Measurements from ENCODE around the gene COL5A1. TPM values are rescaled to one million over a fixed set of nuclear protein-coding genes. Genes with fewer than 3 reads are reported as not detected.

COL5A1 gene
- polyA plus RNA-seq, 3 donors: 0.01 TPM; not detected in 2

GRCh38 chr9:134699343-134699740, 57.7 kb downstream of the COL5A1 start:
- WGBS (ENCODE audit: insufficient coverage): 83% methylated on average over 1 of the region's 6 CpGs
- H3K27me3 Mint-ChIP-seq (ENCODE audit: low read depth in 3 of 3): peaks cover 1 to 15% (median 6%) of the 10 kb centered on the region in 3 donors
- no peaks in the 10 kb centered on the region for H3K36me3 Mint-ChIP-seq
- Histone ChIP-seq H3K36me3 (replicated peaks in 1 of 2; ENCODE audit: control insufficient read depth in 1 of 2, insufficient read depth in 2 of 2, low read length in 2 of 2) (no peaks in the 10 kb centered on the region), H3K27me3 (ENCODE audit: control insufficient read depth in 2 of 2, insufficient read depth in 2 of 2, low read length in 2 of 2) (no peaks in the 10 kb centered on the region), H3K9ac (ENCODE audit: insufficient read depth, low read length, poor library complexity, severe bottlenecking) (no peak overlapping the region), H3K4me2 (replicated peaks; ENCODE audit: extremely low read depth, low read length, poor library complexity, severe bottlenecking) (no peak overlapping the region), H2AFZ (ENCODE audit: insufficient read depth, low read depth, low read length, poor library complexity, severe bottlenecking) (no peak overlapping the region), H3K9me3 (replicated peaks in 1 of 2; ENCODE audit: control insufficient read depth in 1 of 2, insufficient read depth in 1 of 2, low read length in 2 of 2) (no peaks in the 10 kb centered on the region), H3K4me3 (replicated peaks in 1 of 3; ENCODE audit: low read depth in 2 of 3, low read length in 3 of 3) (no peak overlapping the region), H3K79me2 (ENCODE audit: insufficient read depth, low read length) (no peaks in the 10 kb centered on the region), H3K4me1 (ENCODE audit: control insufficient read depth in 1 of 2, insufficient read depth in 2 of 2, low read length in 2 of 2) (no peaks in the 10 kb centered on the region), H4K20me1 (ENCODE audit: insufficient read depth, low read length) (no peaks in the 10 kb centered on the region), H3K27ac (ENCODE audit: low read depth in 1 of 2, low read length in 2 of 2) (no peak overlapping the region)
- DNase-seq: no peak
- H3K4me3 Mint-ChIP-seq: no peak overlapping the region
- intact Hi-C loops (cut with micrococcal nuclease): loop anchor here (2.0 to 5.0 kb wide), 5 partner anchors 283 to 713 kb away; no protein-coding TSS in a partner anchor
- H3K27ac Mint-ChIP-seq: no peak overlapping the region
- no peak for TF ChIP-seq CTCF (IDR thresholded peaks at IDR 0.05)
- no peaks in the 10 kb centered on the region for H3K9me3 Mint-ChIP-seq
- H3K4me1 Mint-ChIP-seq: no peaks in the 10 kb centered on the region

GRCh38 chr9:134700636-134701350, 59.2 kb downstream of the COL5A1 start:
- H3K36me3 Mint-ChIP-seq: no peaks in the 10 kb centered on the region
- H3K9ac ChIP-seq (ENCODE audit: insufficient read depth, low read length, poor library complexity, severe bottlenecking): no peak overlapping the region
- no peak for DNase-seq
- H3K4me1 Mint-ChIP-seq: no peaks in the 10 kb centered on the region
- H3K79me2 ChIP-seq (ENCODE audit: insufficient read depth, low read length): no peaks in the 10 kb centered on the region
- no peaks in the 10 kb centered on the region for H4K20me1 ChIP-seq (ENCODE audit: insufficient read depth, low read length)
- no peaks in the 10 kb centered on the region for H3K27me3 ChIP-seq (ENCODE audit: control insufficient read depth in 2 of 2, insufficient read depth in 2 of 2, low read length in 2 of 2)
- no peaks in the 10 kb centered on the region for H3K9me3 ChIP-seq (replicated peaks in 1 of 2; ENCODE audit: control insufficient read depth in 1 of 2, insufficient read depth in 1 of 2, low read length in 2 of 2)
- intact Hi-C loops (cut with micrococcal nuclease): loop anchor here in 1 of 2 donors (5.0 kb wide), 1 partner anchor 712 kb away; no protein-coding TSS in a partner anchor
- H3K36me3 ChIP-seq (replicated peaks in 1 of 2; ENCODE audit: control insufficient read depth in 1 of 2, insufficient read depth in 2 of 2, low read length in 2 of 2): no peaks in the 10 kb centered on the region
- no peak overlapping the region for H3K4me3 ChIP-seq (replicated peaks in 1 of 3; ENCODE audit: low read depth in 2 of 3, low read length in 3 of 3)
- H3K27me3 Mint-ChIP-seq (ENCODE audit: low read depth in 3 of 3): peaks cover 6 to 16% (median 8%) of the 10 kb centered on the region in 3 donors
- no peaks in the 10 kb centered on the region for H3K4me1 ChIP-seq (ENCODE audit: control insufficient read depth in 1 of 2, insufficient read depth in 2 of 2, low read length in 2 of 2)
- no peak overlapping the region for H3K4me3 Mint-ChIP-seq
- no peak overlapping the region for H3K27ac Mint-ChIP-seq
- H3K9me3 Mint-ChIP-seq: no peaks in the 10 kb centered on the region
- H3K4me2 ChIP-seq (replicated peaks; ENCODE audit: extremely low read depth, low read length, poor library complexity, severe bottlenecking): no peak overlapping the region
- 82% methylated on average over 26 of the region's 30 CpGs for WGBS (ENCODE audit: insufficient coverage)
- H2AFZ ChIP-seq (ENCODE audit: insufficient read depth, low read depth, low read length, poor library complexity, severe bottlenecking): no peak overlapping the region
- H3K27ac ChIP-seq (ENCODE audit: low read depth in 1 of 2, low read length in 2 of 2): no peak overlapping the region
- TF ChIP-seq CTCF (IDR thresholded peaks at IDR 0.05): no peak

All from CD14-positive monocyte (primary cell).